ENCODE results near the gene IQGAP3. TPM values are rescaled to one million over a fixed set of nuclear protein-coding genes. Genes with fewer than 3 reads are reported as not detected.
"Not testable (repeated sequence)": the region's sequence is repeated elsewhere in the genome, so short reads cannot be mapped to it uniquely, and the experiment has no call there.

The IQGAP3 gene
- total RNA-seq, 1 experiment from 2014 or later, result 61.7 TPM

DNA sequence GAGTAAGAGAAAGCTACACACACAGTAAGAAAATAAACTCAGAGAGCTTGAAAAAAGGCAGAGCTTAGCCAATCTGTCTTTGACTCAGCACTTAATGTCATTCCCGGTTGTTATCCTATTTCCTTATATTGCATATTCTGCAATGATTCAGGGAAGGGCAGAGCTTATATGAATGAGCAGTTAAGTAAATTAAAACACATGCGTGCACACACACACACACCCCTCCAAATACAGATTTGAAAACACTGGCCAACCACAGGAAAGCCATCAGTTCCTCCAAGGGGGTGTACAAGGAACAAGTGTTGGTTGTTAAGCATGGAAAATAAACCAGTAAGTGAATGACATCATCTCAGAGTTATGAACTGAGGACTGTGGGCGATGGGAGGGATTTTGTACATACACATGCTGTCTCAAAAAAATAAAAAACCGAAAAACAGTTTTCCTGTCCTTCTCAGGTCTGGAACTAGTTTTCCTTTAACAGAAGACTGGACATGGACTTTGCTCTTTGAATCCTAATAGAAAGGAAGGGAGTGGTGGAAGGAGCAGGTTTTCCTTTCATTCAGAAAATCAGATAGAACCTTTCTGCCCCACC is 1.0 kb downstream of the IQGAP3 start:
- DNase-seq (ENCODE audit: low spot score), result peak; percentile 68

DNA sequence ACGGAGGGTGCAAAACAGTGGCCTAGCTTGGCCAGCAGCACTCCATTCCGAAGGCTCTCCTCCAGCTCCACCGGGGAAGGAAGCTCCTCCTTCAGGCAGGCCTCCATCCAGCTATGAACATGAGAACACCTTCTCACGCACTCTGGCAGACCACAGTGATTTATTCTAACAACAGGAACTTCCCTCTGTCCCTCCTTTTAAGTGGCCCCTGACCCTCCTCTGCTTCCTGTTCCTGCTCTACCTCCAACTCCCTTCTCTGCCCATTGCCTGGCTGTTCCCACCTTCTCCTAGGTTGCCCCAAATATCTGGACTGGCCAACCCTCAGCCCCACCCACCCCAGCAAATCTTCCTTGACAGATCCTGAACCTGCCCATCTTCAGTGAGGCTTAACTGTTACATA is 5.9 kb downstream of the IQGAP3 start:
- no peak for DNase-seq (ENCODE audit: low spot score)

GRCh38 chr1:156565519-156565918 is 6.8 kb downstream of the IQGAP3 start:
- no peak for DNase-seq (ENCODE audit: low spot score)

GRCh38 chr1:156560585-156561163 is 11.7 kb downstream of the IQGAP3 start:
- DNase-seq (ENCODE audit: low spot score), result no peak

DNA sequence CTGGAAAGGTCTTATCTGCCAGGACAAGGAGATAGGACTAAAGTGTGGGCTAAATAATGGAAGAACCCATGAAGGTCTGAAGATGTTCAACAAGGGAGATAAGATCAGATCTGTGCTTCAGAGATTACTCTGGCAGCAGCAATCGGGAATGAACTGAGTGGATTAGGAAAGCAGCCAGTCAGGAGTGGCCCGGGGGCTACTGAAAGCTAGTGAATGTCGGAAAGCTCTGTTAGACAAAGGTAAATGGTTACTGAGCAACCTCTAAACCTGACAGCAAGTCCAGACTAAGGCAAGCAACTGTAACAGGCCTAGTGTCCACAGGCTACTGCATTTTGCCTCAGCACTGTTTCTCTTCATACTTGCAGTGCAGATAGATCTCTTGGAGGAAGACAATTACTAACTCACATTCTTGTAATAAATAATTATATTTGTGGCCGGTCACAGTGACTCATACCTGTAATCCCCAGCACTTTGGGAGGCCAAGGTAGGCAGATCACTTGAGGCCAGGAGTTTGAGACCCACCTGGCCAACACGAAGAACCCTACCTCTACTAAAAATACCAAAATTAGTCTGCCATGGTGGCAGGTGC is 12.5 kb downstream of the IQGAP3 start:
- DNase-seq (ENCODE audit: low spot score), result no peak

DNA sequence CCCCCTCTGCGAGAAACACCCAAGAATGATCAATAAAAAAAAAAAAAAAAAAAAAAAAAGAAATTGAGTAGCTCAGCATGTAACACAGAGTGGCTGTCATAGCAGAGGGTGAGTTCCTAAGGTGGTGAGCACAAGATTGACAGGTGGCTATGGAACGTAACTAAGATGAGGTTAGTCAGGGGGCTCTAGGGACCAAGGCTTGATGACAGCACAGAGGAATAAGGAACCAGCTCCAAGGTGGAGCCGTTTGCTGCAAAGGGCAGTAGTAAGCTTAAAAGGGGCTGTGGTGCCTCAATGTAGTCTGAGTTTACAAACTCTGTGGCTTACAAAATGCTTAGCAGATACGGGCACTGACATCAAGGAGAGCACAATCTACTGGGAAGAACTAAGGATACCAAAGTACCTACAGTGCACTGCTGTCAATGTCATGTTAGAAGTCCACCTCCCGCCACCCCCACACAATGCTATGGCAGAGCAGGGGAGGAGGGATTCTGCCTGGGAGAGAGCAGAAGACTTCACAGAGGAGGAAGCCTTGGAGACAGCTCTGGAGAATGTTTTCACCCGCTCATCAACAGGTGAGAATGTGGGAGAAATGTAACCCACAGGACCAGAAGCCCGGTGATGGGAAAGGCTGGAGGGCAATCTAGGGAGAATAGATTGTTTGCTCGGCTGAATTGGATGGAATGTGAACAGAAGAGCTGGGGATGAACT is 13.1 kb downstream of the IQGAP3 start:
- DNase-seq (ENCODE audit: low spot score), result no peak

DNA sequence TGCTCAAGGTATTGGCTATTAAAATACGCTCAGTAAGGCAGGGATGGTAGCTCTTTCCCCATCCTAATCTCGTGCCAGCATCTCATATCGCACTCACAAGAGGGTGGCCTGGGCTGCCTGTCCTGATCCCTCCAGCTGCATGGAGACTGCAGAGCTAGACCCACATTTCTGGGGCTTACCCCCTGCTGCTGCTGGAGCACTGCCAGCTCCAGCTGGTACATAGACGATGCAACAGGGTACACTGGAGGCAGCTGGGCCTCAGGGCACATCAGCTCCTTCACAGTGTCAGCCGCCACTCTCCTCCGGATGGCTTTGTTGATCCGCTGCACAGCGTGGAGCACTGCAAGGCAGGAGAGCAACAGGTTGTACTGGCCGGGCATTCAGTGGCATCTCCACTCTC is 16.0 kb downstream of the IQGAP3 start:
- DNase-seq (ENCODE audit: low spot score), result no peak

GRCh38 chr1:156555715-156556114 is 16.6 kb downstream of the IQGAP3 start:
- DNase-seq (ENCODE audit: low spot score), result no peak

GRCh38 chr1:156554971-156555370 is 17.4 kb downstream of the IQGAP3 start:
- DNase-seq (ENCODE audit: low spot score), result no peak

GRCh38 chr1:156553860-156554485 is 18.4 kb downstream of the IQGAP3 start:
- DNase-seq (ENCODE audit: low spot score), result no peak

DNA sequence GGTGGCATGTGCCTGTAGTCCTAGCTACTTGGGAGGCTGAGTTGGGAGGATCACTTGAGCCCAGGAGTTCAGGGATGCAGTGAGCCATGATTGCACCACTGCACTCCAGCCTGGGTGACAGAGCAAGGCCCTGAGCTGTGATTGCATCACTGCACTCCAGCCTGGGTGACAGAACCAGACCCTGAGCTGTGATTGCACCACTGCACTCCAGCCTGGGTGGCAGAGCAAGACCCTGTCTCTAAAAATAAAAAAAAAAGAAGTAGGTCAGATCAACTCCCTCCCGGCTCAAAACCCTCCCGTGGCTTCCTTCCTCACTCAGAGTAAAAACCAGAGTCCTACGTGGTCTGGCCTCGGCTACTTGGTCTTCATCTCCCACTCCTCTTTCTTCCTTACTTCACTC is 19.4 kb downstream of the IQGAP3 start:
- DNase-seq (ENCODE audit: low spot score), result not testable (repeated sequence)

DNA sequence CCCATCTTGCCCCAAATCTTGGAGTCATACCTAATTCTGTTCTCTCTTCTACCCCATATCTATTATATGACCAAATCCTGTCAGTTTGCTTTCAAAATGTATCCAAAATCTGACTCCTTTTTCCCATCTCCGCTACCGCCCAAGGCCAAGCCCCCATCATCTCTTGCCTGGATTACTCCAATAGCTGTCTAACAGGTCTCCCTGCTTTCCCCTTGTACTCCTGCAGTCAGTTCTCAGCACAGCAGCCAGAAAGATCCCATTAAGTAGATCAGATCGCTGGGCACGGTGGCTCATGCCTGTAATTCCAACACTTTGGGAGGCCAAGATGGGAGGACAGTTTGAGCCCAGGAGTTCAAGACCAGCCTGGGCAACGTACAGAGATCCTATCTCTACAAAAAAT is 19.8 kb downstream of the IQGAP3 start:
- no peak for DNase-seq (ENCODE audit: low spot score)

DNA sequence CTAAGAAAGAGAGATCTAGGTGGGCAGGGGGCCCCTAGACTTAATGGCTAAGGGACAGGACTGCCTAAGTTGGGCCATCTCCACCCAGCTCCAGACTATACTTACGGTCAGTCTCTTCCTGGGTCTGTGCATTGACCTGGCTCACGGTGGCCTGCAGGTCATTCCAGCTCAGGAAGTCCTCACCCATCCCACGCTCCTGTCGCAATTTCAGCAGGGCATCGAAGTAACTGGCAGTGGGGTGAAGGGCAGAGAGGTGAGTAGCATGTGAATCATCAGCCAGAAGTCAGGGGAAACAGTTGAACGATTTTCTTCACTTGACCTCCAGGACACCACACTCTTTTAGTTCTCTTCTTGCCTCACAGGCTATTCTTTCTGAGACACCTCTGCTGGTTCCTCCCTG is 20.5 kb downstream of the IQGAP3 start:
- DNase-seq (ENCODE audit: low spot score), result no peak

GRCh38 chr1:156551066-156551643 is 21.2 kb downstream of the IQGAP3 start:
- no peak for DNase-seq (ENCODE audit: low spot score)

- no peak for DNase-seq (ENCODE audit: low spot score)
Measured at GRCh38 chr1:156550346-156550745, 22.0 kb downstream of the IQGAP3 start.

DNA sequence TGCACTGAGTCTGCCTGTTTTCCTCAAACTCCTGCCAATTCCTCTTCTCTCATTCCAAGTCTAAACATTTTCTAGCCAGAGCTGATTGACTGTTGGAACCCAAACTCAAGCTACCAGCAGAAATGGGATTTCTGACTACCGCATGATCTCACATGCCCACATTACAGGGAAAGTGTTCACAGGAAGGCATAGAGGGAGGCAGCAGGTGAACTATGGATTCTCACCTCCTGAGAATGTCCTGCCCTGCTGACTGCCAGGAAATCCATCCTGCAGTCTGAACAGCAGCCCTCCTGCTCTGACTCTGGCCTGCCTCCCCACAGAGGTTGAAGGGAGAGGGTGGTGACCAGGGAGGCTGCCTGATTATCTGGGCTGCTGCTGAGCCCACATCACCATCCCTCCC is 22.5 kb downstream of the IQGAP3 start:
- DNase-seq (ENCODE audit: low spot score), result no peak

DNA sequence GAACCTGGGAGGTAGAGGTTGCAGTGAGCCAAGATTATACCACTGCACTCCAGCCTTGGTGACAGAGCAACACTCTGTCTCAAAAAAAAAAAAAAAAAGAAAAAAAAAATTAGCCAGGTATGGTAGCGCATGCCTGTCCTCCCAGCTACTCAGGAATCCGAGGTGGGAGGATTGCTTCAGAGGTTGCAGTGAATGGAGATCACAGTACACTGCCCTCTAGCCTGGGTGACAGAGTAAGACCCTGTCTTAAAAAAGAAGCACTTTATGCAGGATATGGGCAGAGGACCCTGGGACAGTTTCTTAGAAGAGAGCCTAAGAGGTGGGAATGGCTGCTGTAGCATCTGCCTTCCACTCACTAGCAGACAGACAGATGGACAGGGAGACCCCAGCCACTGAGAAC is 23.0 kb downstream of the IQGAP3 start:
- DNase-seq (ENCODE audit: low spot score), result no peak

GRCh38 chr1:156547982-156548381 is 24.4 kb downstream of the IQGAP3 start:
- no peak for DNase-seq (ENCODE audit: low spot score)

DNA sequence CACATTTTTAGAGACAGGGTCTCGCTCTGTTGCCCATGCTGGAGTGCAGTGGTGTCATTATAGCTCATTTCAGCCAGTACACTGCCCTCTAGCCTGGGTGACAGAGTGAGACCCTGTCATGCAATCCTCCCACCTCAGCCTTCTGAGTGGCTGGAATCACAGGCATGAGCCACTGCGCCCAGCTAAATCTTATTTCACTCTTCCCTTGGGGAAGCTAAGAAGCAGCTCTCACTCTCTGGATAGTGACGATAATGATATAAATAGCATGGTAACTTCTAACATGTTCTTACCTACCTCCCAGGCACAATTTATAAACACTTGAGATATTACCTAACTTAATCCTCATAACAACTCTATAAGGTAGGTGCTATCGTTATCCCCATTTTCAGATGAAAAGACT is 24.9 kb downstream of the IQGAP3 start:
- DNase-seq (ENCODE audit: low spot score), result no peak

DNA sequence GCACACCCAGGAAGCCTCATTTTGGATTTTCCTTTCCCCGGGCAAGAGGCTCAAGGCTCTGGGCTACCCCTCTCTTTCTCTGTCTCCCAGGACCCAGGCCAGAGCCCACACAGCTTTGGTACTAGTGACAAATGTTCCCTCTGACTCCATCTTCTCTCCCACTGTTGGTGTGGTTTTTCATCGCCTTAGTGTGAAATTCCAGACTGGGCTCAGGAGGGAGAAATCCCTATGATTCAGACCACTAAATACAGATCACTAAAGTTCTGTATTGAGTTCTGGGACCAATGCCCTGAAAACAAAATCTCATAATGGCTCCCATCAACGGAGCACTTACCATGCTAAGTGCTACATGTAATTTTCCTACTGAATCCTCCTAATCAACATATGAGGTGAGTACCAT is 26.1 kb downstream of the IQGAP3 start:
- no peak for DNase-seq (ENCODE audit: low spot score)

DNA sequence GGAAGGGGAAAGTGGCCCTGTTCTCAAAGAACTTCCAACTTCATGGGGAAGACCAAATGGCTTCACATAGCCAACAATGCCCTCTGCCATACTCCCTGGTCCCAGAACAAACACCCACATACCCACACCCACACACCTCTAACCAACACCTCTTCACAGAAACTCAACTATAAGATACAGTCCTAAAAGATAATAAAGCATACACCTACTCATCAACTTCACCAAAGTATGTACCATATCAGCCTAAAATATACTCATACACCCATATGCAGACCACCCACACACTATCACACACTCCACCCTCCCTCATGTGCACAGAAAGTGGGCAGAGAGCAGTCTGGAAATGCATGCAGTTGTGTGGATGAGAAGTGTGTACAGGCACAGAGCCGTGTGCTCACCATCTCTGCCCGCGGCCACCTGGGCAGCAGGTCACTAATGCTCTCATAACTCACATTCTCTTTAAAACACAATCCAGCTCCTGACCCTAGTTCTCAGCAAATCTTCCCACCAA is 27.7 kb downstream of the IQGAP3 start:
- DNase-seq (ENCODE audit: low spot score), result no peak

DNA sequence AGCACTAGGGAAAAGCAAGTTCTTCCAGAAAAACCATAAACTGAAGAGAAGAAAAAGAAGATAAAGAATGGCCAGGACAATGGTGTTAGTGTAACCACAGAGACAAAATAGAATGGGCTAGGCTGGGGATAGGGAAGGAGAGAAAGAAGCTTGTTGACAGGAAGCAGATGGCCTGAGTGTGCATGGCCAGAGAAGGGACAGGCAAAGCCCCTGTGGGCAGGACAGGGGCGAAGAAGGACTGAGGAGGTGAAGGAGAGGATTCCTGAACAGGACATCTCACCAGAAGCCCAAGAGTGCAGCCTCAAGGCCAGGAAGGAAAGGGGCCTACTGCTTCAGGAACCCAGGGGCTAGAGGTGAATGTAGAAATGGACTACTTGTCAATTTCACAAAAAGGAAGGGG is 29.3 kb downstream of the IQGAP3 start:
- no peak for DNase-seq (ENCODE audit: low spot score)

Measured in HT-29 (cell line).